K562 (cell line): ENCODE measurements around the gene RUNDC1. TPM values are rescaled to one million over a fixed set of nuclear protein-coding genes. Genes with fewer than 3 reads are reported as not detected.

ENCODE experiments used
- BRF2 ChIP-seq: IDR thresholded peaks from 3 replicates; pipeline ENCODE4 v1.6.1; 2011; ENCODE audit warnings: borderline replicate concordance, mild to moderate bottlenecking; ENCODE audit not compliant: insufficient read length, insufficient read depth
- CHAMP1 ChIP-seq: fragments of 450-650 bp; IDR thresholded peaks from 2 replicates; pipeline ENCODE4 v1.6.1; 2016; ENCODE audit warnings: mild to moderate bottlenecking
- CTCFL ChIP-seq: IDR thresholded peaks from 2 replicates; pipeline ENCODE4 v1.6.1; 2011; ENCODE audit warnings: borderline replicate concordance, low read depth, mild to moderate bottlenecking, moderate library complexity, low read length; ENCODE audit not compliant: insufficient read depth, poor library complexity, severe bottlenecking
- E2F8 ChIP-seq: fragments of 450-650 bp; IDR thresholded peaks from 2 replicates; pipeline ENCODE4 v1.7.1; 2018; ENCODE audit warnings: mild to moderate bottlenecking, low read depth; ENCODE audit not compliant: partially characterized antibody
- FOS ChIP-seq: IDR thresholded peaks from 3 replicates; pipeline ENCODE4 v1.6.1; 2011; ENCODE audit not compliant: insufficient read length; ENCODE audit errors: extremely low read depth
- FOXA1 ChIP-seq: fragments of 450-650 bp; IDR thresholded peaks from 2 replicates; pipeline ENCODE4 v1.6.1; 2016; ENCODE audit warnings: mild to moderate bottlenecking, borderline replicate concordance
- HNRNPK ChIP-seq: fragments of 200-400 bp; formaldehyde crosslinking; IDR thresholded peaks from one replicate; pipeline ENCODE4 v1.6.1; 2018; ENCODE audit warnings: mild to moderate bottlenecking, low read depth, low read length; ENCODE audit not compliant: poor library complexity, severe bottlenecking
- HOXB6 ChIP-seq: fragments of 250-450 bp; sonication (Bioruptor Pico); IDR thresholded peaks from 2 replicates; pipeline ENCODE4 v1.5.1; 2022; ENCODE audit warnings: mild to moderate bottlenecking, borderline replicate concordance
- MED1 ChIP-seq: sonication (generic); formaldehyde crosslinking; IDR thresholded peaks from 2 replicates; pipeline ENCODE4 v1.8.1; 2023; ENCODE audit warnings: missing genetic modification reagents, borderline replicate concordance
- MEF2D ChIP-seq: conservative IDR thresholded peaks from 2 replicates; pipeline ENCODE4 v1.6.1; 2016; ENCODE audit warnings: low read depth, missing genetic modification characterization, missing compliant biosample characterization
- NELFE ChIP-seq: IDR thresholded peaks from 2 replicates; pipeline ENCODE4 v1.6.1; 2011; ENCODE audit warnings: mild to moderate bottlenecking; ENCODE audit not compliant: insufficient read depth, insufficient read length
- NKRF ChIP-seq: fragments of 450-650 bp; IDR thresholded peaks from 2 replicates; pipeline ENCODE4 v1.6.1; 2016; ENCODE audit warnings: borderline replicate concordance
- PURB ChIP-seq: sonication (generic); formaldehyde crosslinking; IDR thresholded peaks from 2 replicates; pipeline ENCODE4 v1.9.0; 2021; ENCODE audit warnings: low read depth, mild to moderate bottlenecking, missing genetic modification reagents
- SMARCE1 ChIP-seq: fragments of 450-650 bp; IDR thresholded peaks from 2 replicates; pipeline ENCODE4 v1.7.1; 2016; ENCODE audit warnings: mild to moderate bottlenecking
- SP2 ChIP-seq: IDR thresholded peaks from 2 replicates; pipeline ENCODE4 v1.6.1; 2011; ENCODE audit warnings: mild to moderate bottlenecking, low read depth, low read length, moderate library complexity; ENCODE audit not compliant: poor library complexity, severe bottlenecking; ENCODE audit errors: extremely low read depth
- ZKSCAN3 ChIP-seq: fragments of 250-450 bp; sonication (Bioruptor Pico); IDR thresholded peaks from 2 replicates; pipeline ENCODE4 v1.4.0; 2020
- ZNF354B ChIP-seq: fragments of 250-450 bp; sonication (Bioruptor Pico); IDR thresholded peaks from 2 replicates; pipeline ENCODE4 v1.4.0; 2020
- ZSCAN32 ChIP-seq: fragments of 450-650 bp; formaldehyde crosslinking; IDR thresholded peaks from 2 replicates; pipeline ENCODE4 v1.4.0; 2020; ENCODE audit warnings: mild to moderate bottlenecking, moderate library complexity
- polyA plus RNA-seq, 8 experiments: library from polyadenylated mRNA; depleted of rRNA in 4 of 8; stranded (reverse) in 5 of 8; unstranded in 3 of 8; fragments of >200 nt; fragmentation: Nextera tagmentation in 2 of 8; fragmentation: Illumina TruSeq in 1 of 8; extraction: Ambion mirVana in 2 of 8; extraction: Trizol in 1 of 8; gene quantifications; 2 replicates each; pipeline versions ENCODE4 v1.2.1 to v1.2.3, GENCODE V29; 2011 to 2014; ENCODE audit warnings: inconsistent platforms in 1 of 8, missing spikeins in 1 of 8
- total RNA-seq, 7 experiments: library from RNA; depleted of rRNA in 6 of 7; stranded (reverse); fragments of >200 nt in 6 of 7; fragmentation: Illumina TruSeq in 2 of 7; extraction: Trizol in 2 of 7; gene quantifications; 2 replicates each; pipeline versions ENCODE4 v1.2.1 to v1.2.3, GENCODE V29; 2011 to 2021; ENCODE audit warnings: low replicate concordance in 1 of 7

The RUNDC1 gene
- total and polyA plus RNA-seq, 9 of the 15 experiments (the other 6 are each of a cell fraction or from before 2014, with no cell fraction given), result 3.4 to 12.6 (median 9.4) TPM

GRCh38 chr17:42980274-42980765, at the start of gene RUNDC1 (continued):
- TF ChIP-seq CHAMP1, result no peak
- TF ChIP-seq ZNF354B (CRISPR knock-in tag), result no peak
- TF ChIP-seq FOS, result no peak
- no peak for TF ChIP-seq ZSCAN32 (CRISPR knock-in tag)
- no peak for TF ChIP-seq HOXB6
- peak; percentile 83; the same call in 1 of the 2 replicates for TF ChIP-seq NKRF
- TF ChIP-seq NELFE, result no peak
- no peak for TF ChIP-seq HNRNPK
- TF ChIP-seq MEF2D (tag), result no peak
- no peak for TF ChIP-seq PURB (CRISPR knock-in tag)
- no peak for TF ChIP-seq E2F8
- no peak for TF ChIP-seq CTCFL
- no peak for TF ChIP-seq ZKSCAN3
- TF ChIP-seq MED1, result no peak
- no peak for TF ChIP-seq SP2
- TF ChIP-seq SMARCE1, result no peak
- TF ChIP-seq BRF2, result no peak
- no peak for TF ChIP-seq FOXA1
